ENCODE results near the gene RNF220.

DNA sequence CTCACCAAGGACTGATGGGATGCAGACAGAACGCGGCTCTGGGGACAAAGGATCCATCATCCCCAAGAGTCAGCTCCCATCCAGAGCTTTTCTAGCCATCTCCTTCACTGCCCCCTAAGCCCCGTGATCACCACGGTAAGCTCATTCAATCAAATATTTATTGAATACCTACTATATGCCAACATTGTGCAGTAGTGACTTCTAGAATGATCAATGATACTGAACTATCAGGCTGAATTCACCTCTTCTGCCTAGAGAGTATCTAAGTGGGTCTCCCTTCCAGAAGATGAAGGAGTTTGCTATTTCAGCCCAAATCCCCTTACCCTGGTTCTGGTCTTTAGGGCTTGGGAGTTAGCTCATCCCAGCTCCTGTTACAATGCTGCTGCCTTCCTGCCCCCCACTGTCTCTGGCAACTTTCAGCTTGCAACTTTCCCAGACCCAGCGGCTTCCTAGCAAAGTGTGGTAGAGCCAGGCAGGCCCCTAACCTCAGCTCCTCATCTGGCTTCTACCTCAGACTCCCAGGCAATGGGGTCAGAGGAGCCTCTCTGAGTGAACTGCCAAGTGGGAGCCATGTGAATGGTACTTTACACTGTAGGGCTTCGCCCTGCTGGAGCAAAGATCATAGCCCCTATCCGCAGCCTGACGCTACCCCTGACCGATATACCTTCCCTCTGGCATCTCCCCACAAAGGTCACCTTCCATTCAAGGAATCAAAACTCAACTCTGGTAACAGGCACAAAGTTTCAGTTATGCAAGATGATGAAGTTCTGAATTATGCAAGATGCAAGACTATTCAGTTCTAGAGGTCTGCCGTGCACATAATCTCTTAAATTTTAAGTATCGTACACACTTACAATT, 248.3 kb downstream of the RNF220 start:
- TF ChIP-seq CTCF (optimal IDR thresholded peaks at IDR 0.05 in 1 of 3, IDR thresholded peaks at IDR 0.05 in 1 of 3, conservative IDR thresholded peaks at IDR 0.05 in 1 of 3; ENCODE audit: extremely low read depth in 1 of 3, insufficient read depth in 2 of 3, low read length in 3 of 3) (no peak), EZH2 (IDR thresholded peaks at IDR 0.05; ENCODE audit: low read length) (no peak)
